AG09309 (cell line): ENCODE measurements around the gene GNG13.

Source experiments
- DNase-seq: peaks from one replicate; pipeline ENCODE4 v3.0.0-alpha.2; 2010; ENCODE audit warnings: low read depth
- H3K4me3 ChIP-seq: 2 replicates; pipeline ENCODE4 v1.5.1; 2011; ENCODE audit warnings: mild to moderate bottlenecking, low read depth, low read length, moderate library complexity; ENCODE audit not compliant: control insufficient read depth
- CTCF ChIP-seq: IDR thresholded peaks from 2 replicates; pipeline ENCODE4 v1.5.1; 2011; ENCODE audit warnings: mild to moderate bottlenecking, low read depth, low read length, inconsistent platforms; ENCODE audit not compliant: insufficient read depth, control insufficient read depth; ENCODE audit errors: missing control alignments

The GNG13 gene

GRCh38 chr16:831571-832413 is 31.3 kb upstream of the GNG13 start:
- TF ChIP-seq CTCF, result no peak

DNA sequence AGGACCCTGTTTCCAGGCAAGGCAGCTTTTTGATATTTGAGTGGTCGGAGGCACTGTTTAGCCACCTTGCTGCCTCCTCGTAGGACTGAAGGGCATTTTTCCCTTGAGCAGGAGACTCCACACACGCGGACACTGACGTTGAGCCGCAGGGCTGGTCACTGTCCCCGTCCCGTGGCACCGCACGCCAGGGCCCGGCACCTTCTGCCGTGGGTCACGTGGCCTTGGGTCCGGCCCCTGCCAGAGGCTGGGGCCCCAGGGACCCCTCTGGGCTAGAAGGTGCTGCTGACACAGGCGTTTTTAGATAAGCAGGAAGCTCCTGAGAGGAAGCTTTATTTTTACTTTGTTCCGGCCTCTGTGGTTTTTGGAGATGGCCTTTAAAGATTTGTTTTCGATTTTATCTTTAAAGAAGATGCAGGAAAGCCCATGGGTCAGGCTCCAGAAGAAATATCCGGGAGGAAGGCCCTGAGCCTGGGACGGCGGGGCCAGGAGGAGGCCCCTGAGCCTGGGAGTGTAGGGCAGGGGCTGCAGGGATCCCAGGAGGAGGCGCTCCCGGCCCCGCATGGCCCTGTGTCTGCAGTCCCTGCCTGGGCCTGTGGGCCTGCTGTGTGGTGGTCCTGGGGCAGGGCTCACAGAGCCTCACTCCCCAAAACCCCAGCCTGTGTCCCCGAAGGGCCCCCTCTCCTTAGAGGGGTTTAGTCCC is 30.5 kb upstream of the GNG13 start:
- TF ChIP-seq CTCF, result no peak
- H3K4me3 ChIP-seq, result no peak overlapping the region
- DNase-seq, result no peak

More at GRCh38 chr16:831571-832413, 31.3 kb upstream of the GNG13 start:
- H3K4me3 ChIP-seq, result no peak overlapping the region
- no peak for DNase-seq

- no peak for TF ChIP-seq CTCF
- no peak overlapping the region for H3K4me3 ChIP-seq
- DNase-seq, result no peak
These were observed 29.8 kb upstream of the GNG13 start for GRCh38 chr16:830107-830870.

DNA sequence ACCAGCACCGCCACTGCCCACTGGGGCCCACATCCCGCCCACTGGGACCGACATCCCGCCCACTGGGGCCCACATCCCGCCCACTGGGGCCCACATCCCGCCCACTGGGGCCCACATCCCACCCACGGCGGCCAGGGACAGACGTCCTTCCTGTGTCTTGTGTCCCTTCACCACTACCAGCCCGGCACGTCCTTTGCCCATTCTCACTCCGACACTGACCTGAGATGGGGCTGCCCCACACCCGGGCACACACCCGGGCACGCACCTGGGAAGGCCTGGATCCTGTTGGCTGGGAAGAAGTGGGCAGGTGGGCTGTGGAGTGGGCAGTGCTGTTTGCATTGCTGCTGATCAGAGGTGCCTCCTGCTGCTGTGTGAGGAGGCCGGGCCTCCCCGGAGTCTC is 28.4 kb upstream of the GNG13 start:
- no peak for DNase-seq
- TF ChIP-seq CTCF, result no peak
- no peak overlapping the region for H3K4me3 ChIP-seq

DNA sequence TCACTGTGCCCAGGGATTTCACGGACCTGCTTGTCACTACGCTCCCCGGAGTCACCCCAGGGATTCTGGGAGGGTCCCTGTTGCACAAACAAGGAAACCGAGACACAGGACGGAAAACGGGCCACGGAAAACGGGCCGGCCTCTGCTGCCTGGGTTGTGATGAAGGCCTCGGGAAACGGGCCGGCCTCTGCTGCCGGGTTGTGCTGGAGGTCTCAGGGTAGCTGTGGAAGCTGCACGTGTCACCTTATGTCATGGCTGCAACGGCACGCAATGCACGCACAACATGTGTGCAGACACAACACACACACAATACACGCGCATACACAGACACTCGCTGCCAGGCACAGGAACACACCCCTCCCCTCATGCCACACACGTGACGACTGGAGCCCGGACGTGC is 27.0 kb upstream of the GNG13 start:
- no peak for TF ChIP-seq CTCF
- H3K4me3 ChIP-seq, result no peak overlapping the region
- DNase-seq, result no peak

DNA sequence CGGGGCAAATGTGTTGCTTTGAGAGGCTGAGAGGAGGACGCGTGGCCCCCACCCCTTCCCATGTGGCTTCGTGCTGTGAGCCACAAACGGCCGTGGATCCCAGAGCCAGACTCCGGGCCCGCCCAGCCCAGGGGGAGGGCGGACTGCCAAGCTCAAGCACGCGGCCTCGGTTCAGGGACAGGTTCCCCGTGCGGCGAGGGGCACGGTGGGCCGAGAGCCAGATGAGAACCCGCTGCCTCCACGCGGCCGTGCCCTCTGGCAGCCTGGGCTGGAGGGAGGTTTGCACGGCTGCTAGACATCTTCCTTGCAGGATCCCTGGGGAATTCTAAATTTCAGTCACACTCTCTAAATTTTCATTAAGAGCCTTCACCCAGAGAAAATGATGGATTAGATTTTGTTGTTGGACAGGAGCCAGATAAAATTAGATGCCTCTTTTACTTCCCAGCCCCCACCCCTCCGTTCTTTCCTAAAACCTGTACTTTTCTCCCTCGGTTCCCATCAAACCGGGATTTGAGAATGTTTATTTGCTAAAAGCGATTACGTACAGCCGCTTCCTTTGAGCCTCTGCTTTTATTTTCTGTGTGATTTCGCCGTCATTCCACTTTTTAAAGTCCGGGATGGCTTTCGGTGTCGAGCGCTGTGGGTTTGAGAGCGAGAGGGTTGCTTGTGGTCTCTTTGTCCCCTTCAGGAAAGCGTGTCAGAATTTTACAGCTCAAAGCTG is 25.0 kb upstream of the GNG13 start:
- no peak for TF ChIP-seq CTCF
- DNase-seq, result no peak
- H3K4me3 ChIP-seq, result peak overlapping the region; percentile 14
